SJCRH30 (cell line): ENCODE measurements around the gene FHIT. TPM values are rescaled to one million over a fixed set of nuclear protein-coding genes. Genes with fewer than 3 reads are reported as not detected.

Experiments
- DNase-seq, 2 experiments: peaks; one replicate each; pipeline ENCODE4 v3.0.0-alpha.2; 2015 to 2020
- H3K27ac ChIP-seq: fragments of 250-450 bp; sonication (Bioruptor Pico); 2 replicates; pipeline ENCODE4 v1.5.1; 2020; ENCODE audit warnings: mild to moderate bottlenecking, moderate library complexity
- H3K27me3 ChIP-seq: fragments of 250-450 bp; sonication (Bioruptor Pico); 2 replicates; pipeline ENCODE4 v1.5.1; 2020; ENCODE audit warnings: mild to moderate bottlenecking, moderate library complexity
- H3K36me3 ChIP-seq: fragments of 250-450 bp; sonication (Bioruptor Pico); 2 replicates; pipeline ENCODE4 v1.5.1; 2020; ENCODE audit warnings: mild to moderate bottlenecking, moderate library complexity
- H3K4me1 ChIP-seq: fragments of 250-450 bp; sonication (Bioruptor Pico); 2 replicates; pipeline ENCODE4 v1.5.1; 2020; ENCODE audit warnings: mild to moderate bottlenecking, moderate library complexity
- H3K4me3 ChIP-seq: fragments of 250-450 bp; sonication (Bioruptor Pico); 2 replicates; pipeline ENCODE4 v1.5.1; 2020; ENCODE audit warnings: mild to moderate bottlenecking, moderate library complexity
- H3K9me3 ChIP-seq: fragments of 250-450 bp; sonication (Bioruptor Pico); replicated peaks from 2 replicates; pipeline ENCODE4 v1.5.1; 2020; ENCODE audit warnings: mild to moderate bottlenecking, moderate library complexity
- total RNA-seq: library from RNA; depleted of rRNA; stranded (reverse); fragments of >200 nt; shearing (Covaris generic); gene quantifications from 2 replicates; pipeline ENCODE4 v1.2.3, GENCODE V29; 2014

Gene FHIT
- total RNA-seq, 1 experiment from 2014 or later: 2.2 TPM

GRCh38 chr3:60757724-60758123 lies 493.5 kb downstream of the FHIT start:
- Histone ChIP-seq H3K9me3 (no peaks in the 10 kb centered on the region), H3K27ac (no peak overlapping the region; the same call in 1 of the 2 replicates), H3K27me3 (no peaks in the 10 kb centered on the region), H3K36me3 (no peaks in the 10 kb centered on the region), H3K4me3 (no peak overlapping the region), H3K4me1 (peaks cover 20% of the 10 kb centered on the region)
- DNase-seq: no peak

DNA sequence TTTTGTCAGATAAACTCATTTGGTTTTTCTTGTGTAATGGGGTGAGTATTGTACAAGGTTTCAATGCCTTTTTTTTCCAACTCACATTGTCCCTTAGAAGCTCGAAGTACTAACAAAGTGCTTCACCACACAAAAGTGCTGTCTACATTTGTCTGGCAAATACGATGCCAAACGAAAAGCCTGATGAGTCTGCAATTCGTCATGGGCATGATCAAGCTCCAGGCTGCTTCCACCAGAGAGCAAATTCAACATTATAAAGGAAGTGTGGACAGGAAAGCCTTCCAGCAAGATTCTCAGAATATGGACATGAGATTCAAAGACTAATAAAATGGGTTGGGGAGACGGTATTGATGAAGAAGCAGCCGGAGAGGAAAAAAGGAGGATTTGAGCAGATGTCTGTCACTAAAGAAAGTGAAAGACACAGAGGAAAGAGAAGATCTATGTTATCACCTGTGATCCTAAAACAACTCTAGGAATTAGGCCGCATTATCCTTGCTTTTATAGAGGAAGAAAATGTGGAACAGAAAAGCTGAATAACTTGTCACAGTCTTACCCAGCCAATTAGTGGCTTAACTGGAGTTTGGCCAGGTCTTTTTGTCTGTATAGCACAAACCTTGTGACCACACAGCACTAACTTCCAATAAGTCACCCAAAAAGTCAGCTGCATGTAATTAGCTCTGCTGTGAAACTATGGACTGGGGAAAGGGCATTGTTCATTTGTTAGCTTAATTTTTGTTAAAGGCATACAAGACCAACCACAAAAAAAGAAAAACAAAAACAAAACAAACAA lies 494.8 kb downstream of the FHIT start:
- Histone ChIP-seq H3K9me3 (no peaks in the 10 kb centered on the region), H3K36me3 (no peaks in the 10 kb centered on the region), H3K4me3 (peak overlapping the region; percentile 34), H3K4me1 (peaks cover 20% of the 10 kb centered on the region), H3K27ac (peak overlapping the region; percentile 95), H3K27me3 (no peaks in the 10 kb centered on the region)
- peak; percentile 40 to 73 for DNase-seq

DNA sequence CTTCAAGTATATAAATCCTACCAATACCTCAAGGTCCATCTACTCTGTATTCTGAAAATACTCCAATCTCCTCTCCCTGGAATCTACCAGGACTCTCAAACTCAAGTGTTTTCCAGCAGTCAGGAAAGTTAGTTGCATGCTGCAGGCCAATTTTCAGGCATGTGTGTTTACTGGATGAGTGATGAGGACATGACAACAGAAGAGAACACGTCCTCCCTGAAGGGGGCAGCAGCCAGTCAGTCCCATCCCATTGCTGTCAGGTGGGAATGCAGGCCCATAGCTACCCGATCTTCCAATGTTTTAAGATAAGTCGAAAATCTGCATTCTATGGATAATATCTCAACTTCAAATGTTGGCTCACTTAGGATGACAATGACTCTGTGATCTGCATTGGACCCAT lies 496.2 kb downstream of the FHIT start:
- Histone ChIP-seq H3K36me3 (no peaks in the 10 kb centered on the region), H3K4me1 (peaks cover 20% of the 10 kb centered on the region), H3K4me3 (no peak overlapping the region), H3K9me3 (no peaks in the 10 kb centered on the region), H3K27ac (no peak overlapping the region), H3K27me3 (no peaks in the 10 kb centered on the region)
- DNase-seq: peak; percentile 24 to 40

GRCh38 chr3:60754617-60755016 lies 496.6 kb downstream of the FHIT start:
- Histone ChIP-seq H3K4me1 (peaks cover 20% of the 10 kb centered on the region), H3K27ac (no peak overlapping the region), H3K4me3 (no peak overlapping the region), H3K9me3 (no peaks in the 10 kb centered on the region), H3K27me3 (no peaks in the 10 kb centered on the region), H3K36me3 (no peaks in the 10 kb centered on the region)
- DNase-seq: no peak

- H3K4me3 ChIP-seq: no peak overlapping the region
- no peaks in the 10 kb centered on the region for H3K9me3 ChIP-seq
- H3K36me3 ChIP-seq: no peaks in the 10 kb centered on the region
- H3K27ac ChIP-seq: no peak overlapping the region
- no peaks in the 10 kb centered on the region for H3K27me3 ChIP-seq
- DNase-seq: no peak
- peaks cover 20% of the 10 kb centered on the region for H3K4me1 ChIP-seq
These were observed 498.4 kb downstream of the FHIT start for GRCh38 chr3:60752809-60753208.

DNA sequence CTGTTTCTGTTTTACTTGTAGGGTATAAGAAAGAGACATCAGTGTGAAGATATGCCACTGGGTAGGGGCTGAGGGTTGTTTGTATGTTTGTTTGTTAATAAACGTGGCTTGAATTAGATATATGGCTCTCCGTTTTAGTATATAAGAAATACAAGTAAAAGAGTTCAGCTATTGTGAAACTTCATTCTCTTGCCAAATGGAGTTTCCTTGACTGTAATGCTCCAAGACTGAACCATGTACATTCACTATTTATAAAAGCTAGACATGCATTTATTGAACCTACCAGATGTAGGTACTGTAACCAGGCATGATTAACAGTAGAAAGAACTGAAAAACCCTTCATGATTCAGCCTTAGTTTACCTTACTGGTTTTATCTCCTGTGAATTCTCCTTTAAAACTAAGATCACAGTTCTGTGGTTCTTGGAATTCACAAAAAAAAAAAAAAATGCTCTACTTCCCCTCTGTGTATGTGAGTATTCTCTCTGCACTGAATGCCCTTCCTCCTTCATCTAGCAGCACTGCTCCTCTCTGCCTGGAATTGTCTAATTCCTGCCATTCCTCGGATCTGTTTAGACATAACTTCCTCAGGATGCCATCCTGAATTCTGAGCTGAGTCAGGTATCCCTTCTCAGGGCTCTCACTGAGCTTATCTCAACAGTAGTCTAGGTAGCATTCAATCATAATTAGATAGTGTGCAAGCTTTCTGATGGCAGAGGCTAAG lies 504.4 kb downstream of the FHIT start:
- DNase-seq: no peak
- H3K4me3 ChIP-seq: no peak overlapping the region
- no peaks in the 10 kb centered on the region for H3K36me3 ChIP-seq
- no peaks in the 10 kb centered on the region for H3K9me3 ChIP-seq
- no peaks in the 10 kb centered on the region for H3K27me3 ChIP-seq
- H3K27ac ChIP-seq: no peak overlapping the region
- peaks cover 19% of the 10 kb centered on the region for H3K4me1 ChIP-seq

GRCh38 chr3:60746043-60746638 lies 505.1 kb downstream of the FHIT start:
- Histone ChIP-seq H3K9me3 (no peaks in the 10 kb centered on the region), H3K4me3 (no peak overlapping the region), H3K27ac (no peak overlapping the region), H3K36me3 (no peaks in the 10 kb centered on the region), H3K27me3 (no peaks in the 10 kb centered on the region), H3K4me1 (peaks cover 19% of the 10 kb centered on the region)
- no peak for DNase-seq

- Histone ChIP-seq H3K4me1 (peaks cover 19% of the 10 kb centered on the region), H3K27ac (peak overlapping the region; percentile 58), H3K27me3 (no peaks in the 10 kb centered on the region), H3K36me3 (no peaks in the 10 kb centered on the region), H3K9me3 (no peaks in the 10 kb centered on the region), H3K4me3 (no peak overlapping the region)
- peak; percentile 76 to 90 for DNase-seq
These were observed 507.6 kb downstream of the FHIT start for GRCh38 chr3:60743631-60744164.

GRCh38 chr3:60742606-60743145 lies 508.6 kb downstream of the FHIT start:
- peak; percentile 22 to 52 for DNase-seq
- no peaks in the 10 kb centered on the region for H3K9me3 ChIP-seq
- H3K4me3 ChIP-seq: no peak overlapping the region
- H3K36me3 ChIP-seq: no peaks in the 10 kb centered on the region
- H3K4me1 ChIP-seq: peaks cover 19% of the 10 kb centered on the region
- no peak overlapping the region for H3K27ac ChIP-seq
- H3K27me3 ChIP-seq: no peaks in the 10 kb centered on the region

GRCh38 chr3:60737633-60738399 lies 513.4 kb downstream of the FHIT start:
- Histone ChIP-seq H3K27me3 (no peaks in the 10 kb centered on the region), H3K36me3 (no peaks in the 10 kb centered on the region), H3K9me3 (no peaks in the 10 kb centered on the region), H3K4me3 (no peak overlapping the region), H3K4me1 (peaks cover 8% of the 10 kb centered on the region), H3K27ac (no peak overlapping the region)
- DNase-seq: no peak

GRCh38 chr3:60730371-60730770 lies 520.9 kb downstream of the FHIT start:
- Histone ChIP-seq H3K4me3 (no peak overlapping the region), H3K36me3 (no peaks in the 10 kb centered on the region), H3K4me1 (no peaks in the 10 kb centered on the region), H3K27ac (no peak overlapping the region), H3K27me3 (no peaks in the 10 kb centered on the region), H3K9me3 (no peaks in the 10 kb centered on the region)
- no peak for DNase-seq

DNA sequence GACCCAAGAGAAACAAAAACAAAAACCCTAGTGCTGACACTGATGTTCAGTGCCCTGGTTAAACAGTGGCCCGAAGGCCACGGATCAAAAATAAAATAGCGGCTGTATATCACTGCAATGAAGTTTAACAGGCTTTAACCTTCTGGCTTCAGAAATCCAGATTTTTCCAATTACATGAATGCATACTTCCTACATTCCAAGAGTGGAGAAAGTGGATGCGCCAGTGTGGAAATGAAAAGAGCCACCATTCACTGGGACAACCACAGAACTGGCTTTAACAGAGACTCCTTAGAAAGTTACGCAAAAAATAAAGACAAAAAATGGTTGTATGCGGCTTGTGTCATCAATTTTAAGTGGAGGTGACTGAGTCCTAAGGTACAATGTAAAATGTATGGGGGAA lies 522.2 kb downstream of the FHIT start:
- Histone ChIP-seq H3K9me3 (no peaks in the 10 kb centered on the region), H3K4me3 (no peak overlapping the region), H3K36me3 (no peaks in the 10 kb centered on the region), H3K27ac (no peak overlapping the region), H3K4me1 (no peaks in the 10 kb centered on the region), H3K27me3 (no peaks in the 10 kb centered on the region)
- DNase-seq: no peak

DNA sequence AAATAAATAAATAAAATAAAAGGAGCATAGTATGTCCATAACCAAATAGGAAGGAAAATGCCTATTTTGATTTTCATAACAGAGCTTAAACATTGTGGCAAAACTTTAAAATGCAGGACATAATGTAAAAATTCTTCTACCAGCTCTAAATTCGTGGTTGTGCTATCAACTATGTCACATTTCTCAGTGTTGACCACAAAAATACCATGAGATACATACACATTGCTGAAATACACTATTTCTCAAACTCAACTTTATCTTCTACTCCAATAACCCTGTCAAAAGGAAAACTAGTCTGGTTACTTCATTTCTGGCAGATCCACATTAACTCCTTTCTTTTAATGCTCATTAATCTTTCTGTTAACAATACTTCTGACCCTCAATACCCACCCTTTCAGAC lies 523.2 kb downstream of the FHIT start:
- Histone ChIP-seq H3K36me3 (no peaks in the 10 kb centered on the region), H3K4me1 (no peaks in the 10 kb centered on the region), H3K4me3 (no peak overlapping the region), H3K27me3 (no peaks in the 10 kb centered on the region), H3K27ac (no peak overlapping the region), H3K9me3 (no peaks in the 10 kb centered on the region)
- DNase-seq: no peak

- no peaks in the 10 kb centered on the region for H3K36me3 ChIP-seq
These were observed 530.5 kb downstream of the FHIT start for GRCh38 chr3:60720736-60721135.

More at GRCh38 chr3:60720736-60721135, 530.5 kb downstream of the FHIT start:
- Histone ChIP-seq H3K4me3 (no peak overlapping the region), H3K27ac (no peak overlapping the region), H3K9me3 (no peaks in the 10 kb centered on the region), H3K27me3 (no peaks in the 10 kb centered on the region), H3K4me1 (no peaks in the 10 kb centered on the region)
- no peak for DNase-seq
